NCI-H128 (cell line): Measurements from ENCODE around the gene TMIGD2.
"Not testable (repeated sequence)": the region's sequence is repeated elsewhere in the genome, so short reads cannot be mapped to it uniquely, and the experiment has no call there.

Experiments
- DNase-seq: peaks from one replicate; lab custom pipeline; 2025; ENCODE audit not compliant: unreplicated experiment; lab: John Stamatoyannopoulos, UW

TMIGD2 gene

DNA sequence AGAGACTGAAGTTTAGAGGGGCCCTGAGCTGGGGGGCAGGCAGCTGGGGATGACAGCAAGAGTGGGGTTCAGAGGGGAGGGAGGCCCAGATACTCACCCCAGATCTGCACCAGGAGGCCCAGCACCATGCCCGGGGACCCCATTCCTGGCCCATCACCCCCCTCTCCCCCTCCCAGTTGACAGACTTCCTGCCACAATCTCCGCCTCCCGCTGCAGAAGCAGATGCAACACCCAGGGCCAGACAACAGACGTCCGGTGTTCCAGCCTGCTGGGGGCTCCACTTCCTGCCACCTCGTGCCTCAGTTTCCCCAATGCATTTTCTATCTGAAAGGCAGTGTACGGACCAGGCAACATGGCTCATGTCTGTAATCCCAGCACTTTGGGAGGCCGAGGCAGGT is at the start of gene TMIGD2:
TMIGD2 (minus strand) TSS at position 147 of the 398 bp plus-strand sequence; CDS start at position 143, 4 bp downstream.
- DNase-seq = no peak

DNA sequence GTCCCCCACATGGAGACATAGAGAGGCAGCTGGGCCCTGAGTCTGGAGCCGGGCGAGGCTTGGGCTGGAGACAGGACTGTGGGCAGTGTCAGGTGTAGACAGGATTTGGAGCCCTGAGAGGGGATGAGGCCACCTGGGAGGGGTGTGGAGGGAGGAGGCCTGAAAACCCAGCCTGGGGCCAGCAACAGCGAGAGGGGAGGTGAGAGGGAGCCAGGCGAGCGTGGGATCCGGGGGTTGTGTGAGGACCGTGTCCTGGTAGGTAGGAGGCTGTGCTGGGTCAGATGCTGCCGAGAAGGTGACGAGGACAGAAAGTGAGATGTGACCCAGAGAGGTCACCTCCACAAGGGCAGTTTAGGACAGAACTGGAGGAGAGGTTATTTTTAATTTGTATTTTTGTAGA is 48.5 kb upstream of the TMIGD2 start:
- DNase-seq = no peak

DNA sequence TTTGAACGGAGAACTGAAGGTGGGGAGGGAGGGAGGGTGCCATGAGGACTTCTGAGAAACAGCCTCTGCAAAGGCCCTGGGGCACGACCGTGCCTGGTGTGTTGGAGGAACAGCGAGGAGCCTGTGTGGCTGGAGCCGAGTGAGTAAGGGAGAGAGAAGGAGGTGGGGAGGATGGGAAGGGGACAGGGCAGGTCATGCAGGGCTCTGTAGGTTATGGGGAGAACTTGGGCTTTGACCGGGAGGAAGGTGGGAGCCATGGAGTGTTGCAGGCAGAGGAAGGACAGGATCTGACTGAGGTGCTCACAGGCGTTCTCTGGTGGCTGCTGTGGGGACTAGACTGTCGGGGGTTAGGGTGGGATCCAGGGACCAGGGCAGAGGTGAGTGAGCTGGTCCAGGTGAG is 47.9 kb upstream of the TMIGD2 start:
- no peak for DNase-seq

GRCh38 chr19:4349225-4349624 is 47.0 kb upstream of the TMIGD2 start:
- DNase-seq = not testable (repeated sequence)

DNA sequence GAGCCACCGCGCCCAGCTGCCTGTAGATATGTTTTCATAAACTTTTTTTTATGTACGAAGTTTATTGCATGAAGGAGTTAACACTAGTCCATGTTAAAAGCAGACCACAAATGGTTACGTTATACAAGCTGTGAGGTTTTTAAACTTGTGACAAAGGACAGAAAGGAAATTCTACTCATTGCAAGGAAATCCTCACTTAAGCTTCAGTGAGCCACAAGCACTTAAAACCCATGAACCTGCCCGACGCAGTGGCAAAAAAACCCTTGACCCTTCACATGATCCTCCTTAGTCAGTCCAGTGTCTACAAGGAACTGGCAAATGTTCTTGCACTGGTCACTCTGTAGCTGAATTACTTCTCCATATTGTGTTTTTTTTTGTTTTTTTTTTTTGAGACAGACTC is 45.3 kb upstream of the TMIGD2 start:
- no peak for DNase-seq

- DNase-seq = no peak
Measured at GRCh38 chr19:4346020-4346383, 43.8 kb upstream of the TMIGD2 start.

- no peak for DNase-seq
Measured at GRCh38 chr19:4345342-4346019, 43.3 kb upstream of the TMIGD2 start.

DNA sequence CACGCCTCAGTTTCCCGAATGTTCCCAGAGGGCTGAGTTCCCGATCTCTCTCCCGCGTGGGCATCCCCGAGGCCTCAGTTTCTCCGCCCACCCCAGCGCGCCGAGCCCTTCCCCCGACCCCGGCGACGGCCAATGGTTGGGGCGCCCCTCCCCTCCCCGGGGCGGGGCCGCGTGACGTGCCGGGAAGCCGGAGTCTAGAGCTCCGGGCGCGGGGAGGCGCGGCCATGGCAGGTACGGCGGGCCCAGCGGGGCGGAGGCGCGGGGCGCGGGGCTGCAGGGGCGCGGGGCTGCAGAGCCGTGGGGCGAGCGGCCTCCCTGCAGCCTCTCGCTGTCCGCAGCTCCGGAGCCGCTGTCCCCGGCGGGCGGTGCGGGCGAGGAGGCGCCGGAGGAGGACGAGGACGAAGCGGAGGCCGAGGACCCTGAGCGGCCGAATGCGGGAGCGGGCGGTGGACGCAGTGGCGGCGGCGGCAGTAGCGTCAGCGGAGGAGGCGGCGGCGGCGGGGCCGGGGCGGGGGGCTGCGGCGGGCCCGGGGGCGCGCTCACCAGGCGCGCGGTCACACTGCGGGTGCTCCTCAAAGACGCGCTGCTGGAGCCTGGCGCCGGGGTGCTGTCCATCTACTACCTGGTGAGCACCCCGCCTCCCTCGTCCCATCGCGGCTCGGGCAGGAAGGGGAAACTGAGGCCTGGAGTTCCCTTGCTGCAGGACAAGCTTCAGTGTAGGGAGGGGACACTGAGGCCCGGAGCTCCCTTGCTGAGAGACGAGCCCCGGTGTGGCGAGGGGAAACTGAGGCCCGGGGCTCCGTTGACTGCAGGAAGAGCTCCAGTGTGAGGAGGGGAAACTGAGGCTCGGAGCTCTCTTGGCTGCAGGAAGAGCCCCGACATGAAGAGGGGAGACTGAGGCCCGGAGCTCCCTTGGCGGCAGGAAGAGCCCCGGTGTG is 41.5 kb upstream of the TMIGD2 start, which contains the start of gene MPND:
MPND (plus strand) TSS at position 193 of the 938 bp plus-strand sequence; CDS start at position 225, 32 bp downstream.
- DNase-seq = peak; percentile 67

DNA sequence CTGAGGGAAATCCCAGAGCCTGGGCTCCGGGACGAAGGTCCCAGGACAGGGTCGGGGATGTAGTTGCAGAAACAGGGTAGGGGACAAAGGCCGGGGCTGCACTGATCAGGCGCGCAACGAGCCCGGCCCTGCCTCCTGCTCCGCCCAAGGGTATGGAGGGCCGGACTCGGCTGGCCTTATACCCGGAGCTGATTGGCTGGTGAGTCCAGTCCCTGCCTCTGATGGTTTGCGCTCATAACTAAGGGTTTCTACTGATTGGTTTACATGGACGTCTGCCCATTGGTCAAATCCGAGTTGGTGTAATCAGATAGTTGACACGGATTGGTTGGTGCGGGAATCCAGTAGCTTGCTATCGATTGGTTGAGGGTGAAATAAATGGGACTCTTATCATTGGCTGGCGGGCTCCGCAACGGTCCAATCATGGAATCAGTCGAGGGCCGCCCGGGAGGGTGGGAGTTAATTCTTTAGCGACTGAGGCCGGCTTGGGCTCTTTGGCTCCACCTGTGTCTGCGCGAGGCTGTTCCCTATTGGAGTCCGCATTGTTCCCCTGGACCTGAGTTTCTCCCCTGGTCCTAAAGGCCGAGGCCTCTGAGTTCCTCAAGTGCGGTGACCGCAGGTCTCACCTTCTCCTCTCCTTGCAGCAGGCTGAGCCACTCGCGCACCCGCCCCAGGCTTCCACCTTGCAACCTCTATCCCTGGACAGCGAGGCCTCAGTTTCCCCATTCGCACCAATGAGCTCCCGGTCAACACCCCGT is 40.6 kb upstream of the TMIGD2 start:
- DNase-seq = peak; percentile 96

GRCh38 chr19:4342314-4342614 is 40.1 kb upstream of the TMIGD2 start:
- DNase-seq = no peak

DNA sequence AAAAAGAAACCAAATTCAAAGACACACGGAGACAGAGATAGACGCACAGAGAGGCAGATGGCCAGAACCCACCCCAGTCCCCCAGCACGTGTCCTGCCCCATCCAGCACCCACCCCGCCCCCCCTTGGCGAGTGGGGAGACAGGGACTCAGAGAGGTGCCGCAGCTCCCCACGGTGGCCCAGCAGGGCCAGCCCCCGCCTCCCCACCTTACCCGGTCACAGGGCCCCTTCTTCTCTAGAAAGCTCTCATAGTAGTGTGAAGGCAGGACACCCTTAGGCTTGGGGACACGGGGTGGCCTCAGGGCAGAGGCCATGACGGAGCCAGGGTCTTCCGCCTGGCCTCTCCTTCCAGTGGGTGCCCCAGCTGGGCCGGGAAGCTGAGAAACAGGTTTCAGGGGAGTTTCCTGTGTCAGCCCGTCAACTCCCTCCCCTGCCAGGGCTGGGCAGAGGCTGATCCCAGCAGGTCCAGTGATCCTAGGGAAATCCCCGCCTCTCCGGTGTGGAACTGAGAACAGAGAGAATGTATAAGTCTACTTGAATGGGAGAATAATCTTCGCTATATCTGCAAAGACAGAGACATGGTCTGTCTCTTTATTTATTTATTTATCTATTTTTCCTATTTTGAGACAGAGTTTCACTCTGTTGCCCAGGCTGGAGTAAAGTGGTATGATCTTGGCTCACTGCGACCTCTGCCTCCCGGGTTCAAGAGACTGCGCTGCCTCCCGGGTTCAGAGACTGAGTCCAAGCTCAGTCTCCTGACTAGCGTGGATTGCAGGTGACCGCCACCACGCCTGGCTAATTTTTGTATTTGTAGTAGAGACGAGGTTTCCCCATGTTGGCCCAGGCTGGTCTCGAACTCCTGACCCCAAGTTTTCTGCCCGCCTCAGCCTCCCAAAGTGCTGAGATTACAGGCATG is 36.5 kb upstream of the TMIGD2 start, which contains the start of gene STAP2:
STAP2 (minus strand) TSS at position 387 of the 915 bp plus-strand sequence; CDS start at position 313, 74 bp downstream.
- DNase-seq = no peak

DNA sequence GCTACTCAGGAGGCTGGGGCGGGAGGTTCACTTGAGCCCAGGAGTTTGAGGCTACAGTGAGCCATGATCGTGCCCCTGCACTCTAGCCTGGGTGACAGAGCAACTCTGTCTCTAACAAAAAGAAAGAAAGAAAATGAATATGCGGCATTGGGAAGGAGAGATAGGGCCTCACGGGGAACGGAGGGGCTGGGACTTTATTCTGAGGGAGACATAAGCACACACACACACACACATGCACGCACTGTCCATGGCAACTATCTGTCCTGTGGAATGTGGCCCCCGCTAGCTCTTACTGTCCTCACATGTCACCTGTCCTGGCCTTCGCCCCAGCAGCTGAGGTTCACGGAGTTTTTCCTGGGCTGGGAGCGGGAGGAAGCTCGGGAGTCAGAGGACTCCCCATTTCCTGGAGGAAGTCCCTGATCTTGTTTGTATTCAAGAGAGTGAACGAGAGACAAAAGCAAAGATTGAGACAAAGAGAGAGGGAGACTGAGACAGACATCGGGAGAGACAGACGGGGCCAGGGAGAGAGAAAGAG is 35.8 kb upstream of the TMIGD2 start:
- DNase-seq = no peak

DNA sequence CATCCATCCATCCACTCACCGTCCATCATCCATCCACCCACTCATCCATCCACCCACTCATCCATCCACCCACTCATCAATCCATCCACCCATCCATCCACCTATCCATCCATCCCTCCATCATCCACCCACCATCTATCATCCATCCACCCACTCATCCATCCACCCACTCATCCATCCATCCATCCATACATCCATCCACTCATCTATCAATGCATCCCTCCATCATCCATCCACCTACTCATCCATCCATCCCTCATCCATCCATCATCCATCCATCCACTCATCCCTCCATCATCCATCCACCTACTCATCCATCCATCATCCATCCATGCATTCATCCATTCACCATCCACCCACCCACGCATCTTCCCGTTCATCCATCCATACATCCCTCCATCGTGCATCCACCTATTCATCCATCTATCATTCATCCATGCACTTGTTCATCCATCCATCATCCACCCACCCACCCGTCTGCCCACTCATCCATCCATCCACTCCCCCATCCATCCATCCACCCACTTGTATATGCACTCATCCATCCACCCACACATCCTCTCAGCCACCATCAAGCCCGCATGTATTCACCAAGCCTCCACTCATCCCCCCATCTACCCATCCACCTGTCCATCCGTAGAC is 32.9 kb upstream of the TMIGD2 start:
- no peak for DNase-seq

- DNase-seq = no peak
Measured at GRCh38 chr19:4329858-4330257, 27.7 kb upstream of the TMIGD2 start.

DNA sequence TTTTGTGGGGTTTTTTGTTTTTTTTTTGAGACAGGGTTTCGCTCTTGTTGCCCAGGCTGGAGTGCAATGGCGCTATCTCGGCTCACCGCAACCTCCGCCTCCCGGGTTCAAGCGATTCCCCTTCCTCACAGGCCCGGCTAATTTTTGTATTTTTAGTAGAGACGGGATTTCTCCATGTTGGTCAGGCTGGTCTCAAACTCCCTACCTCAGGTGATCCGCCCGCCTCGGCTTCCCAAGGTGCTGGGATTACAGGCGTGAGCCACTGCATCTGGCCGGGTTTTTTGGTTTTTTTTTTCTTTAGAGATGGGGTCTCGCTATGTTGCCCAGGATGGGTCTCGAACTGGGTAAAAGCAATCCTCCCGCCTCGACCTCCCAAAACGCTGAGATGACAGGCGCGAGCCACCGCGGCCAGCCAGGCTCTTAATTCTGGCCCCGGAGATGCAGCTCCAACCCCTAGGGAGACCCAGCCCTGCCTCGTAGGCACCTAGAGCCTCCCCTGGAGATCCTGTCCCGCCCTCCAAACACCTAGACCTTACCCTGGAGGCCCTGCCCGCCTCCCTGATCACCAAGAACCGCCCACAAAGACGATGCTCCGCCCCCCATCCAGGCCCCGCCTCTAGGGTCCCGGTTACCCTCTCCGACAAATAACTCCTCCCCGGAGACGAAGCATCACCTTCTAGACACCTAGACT is 26.9 kb upstream of the TMIGD2 start:
- DNase-seq = not testable (repeated sequence)

DNA sequence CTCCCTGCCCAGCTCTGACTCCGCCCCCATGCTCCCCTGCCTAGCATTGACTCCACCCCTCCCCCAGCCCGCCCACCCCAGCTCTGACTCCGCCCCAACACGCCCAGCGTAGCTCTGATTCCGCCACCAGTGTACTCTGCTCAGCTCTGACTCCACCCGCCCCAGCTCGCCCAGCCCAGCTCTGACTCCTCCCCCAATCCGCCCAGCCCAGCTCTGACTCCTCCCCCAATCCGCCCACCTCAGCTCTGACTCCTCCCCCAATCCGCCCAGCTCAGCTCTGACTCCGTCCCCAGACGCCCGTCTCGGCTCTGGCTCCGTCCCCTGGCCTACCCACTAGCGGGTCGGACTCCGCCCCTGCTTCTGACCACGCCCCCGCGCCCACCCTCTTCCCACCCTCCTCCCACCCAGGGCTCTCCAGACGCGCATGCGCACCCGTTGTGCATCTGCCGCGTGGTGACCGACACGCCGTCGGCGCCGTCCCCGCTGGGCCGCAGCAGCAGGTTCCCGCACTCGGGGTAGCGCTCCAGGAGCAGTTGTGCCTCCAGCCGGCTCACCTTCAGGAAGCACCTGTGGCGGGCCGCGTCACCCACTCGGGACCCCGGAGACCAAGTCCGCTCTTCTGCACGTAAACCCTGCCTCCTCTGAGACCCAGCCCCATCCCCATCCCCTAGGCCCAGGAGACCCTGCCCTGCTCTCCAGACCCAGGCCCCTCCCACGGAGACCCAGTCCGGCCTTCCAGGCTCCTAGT is 26.2 kb upstream of the TMIGD2 start:
- peak; percentile 94 for DNase-seq

DNA sequence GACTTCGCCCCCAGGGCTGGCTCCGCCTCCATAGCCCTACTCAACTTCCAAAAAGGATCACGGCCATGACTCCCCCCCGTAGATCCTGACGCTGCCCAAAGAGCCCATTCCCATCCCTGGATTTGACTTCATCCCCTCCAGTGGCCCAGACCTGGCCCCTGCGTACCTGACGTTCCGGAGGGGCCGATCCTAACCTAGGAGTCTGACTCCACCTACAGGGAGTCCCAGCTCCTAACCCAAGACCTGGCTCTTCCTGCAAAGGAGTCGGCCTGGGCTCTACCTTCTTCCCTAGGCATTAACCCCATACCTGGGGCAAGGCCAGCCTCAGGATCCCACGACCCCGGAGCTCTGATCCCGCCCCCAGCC is 25.7 kb upstream of the TMIGD2 start:
- DNase-seq = no peak

DNA sequence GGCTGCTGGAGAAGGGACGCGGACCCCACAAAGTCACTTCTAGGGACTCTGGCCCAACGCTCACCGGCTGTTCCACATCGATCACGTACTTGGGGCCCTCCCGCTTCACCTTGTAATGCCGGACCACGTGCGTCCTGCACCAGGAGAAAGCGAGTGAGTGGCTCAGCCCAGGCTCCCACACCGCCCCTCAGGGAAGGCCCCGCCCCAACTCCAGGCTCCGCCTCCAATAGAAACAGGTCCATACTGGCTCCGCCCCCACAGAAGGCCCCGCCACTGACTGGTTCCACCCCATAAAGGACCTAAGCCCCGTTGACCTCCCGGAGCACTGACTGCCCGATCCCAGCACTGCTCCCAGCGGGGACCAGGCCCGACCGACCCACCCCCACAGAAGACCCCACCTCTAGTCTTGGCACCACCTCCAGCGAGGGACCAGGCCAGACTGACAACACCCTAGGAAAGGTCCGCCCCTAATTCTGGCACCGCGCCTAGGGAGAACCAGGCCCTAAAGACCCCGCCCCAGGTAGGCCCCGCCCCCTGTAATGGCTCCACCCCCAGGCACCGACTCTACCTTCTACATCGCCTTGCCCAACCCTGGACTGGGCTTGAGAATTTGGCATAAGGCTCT is 25.2 kb upstream of the TMIGD2 start:
- no peak for DNase-seq
